GM23338 (cell line): Measurements from ENCODE around the gene STEAP2. TPM values are rescaled to one million over a fixed set of nuclear protein-coding genes. Genes with fewer than 3 reads are reported as not detected.

Experiments used
- ATAC-seq: fragments of 200-7000 bp; cut with Tn5 transposase; 3 replicates; pipeline ENCODE4 v1.9.1; 2020
- DNase-seq: peaks from one replicate; pipeline ENCODE4 v3.0.0-alpha.2; 2015; ENCODE audit warnings: low spot score
- H2AFZ ChIP-seq: fragments of 200-600 bp; sonication (generic); 2 replicates; pipeline ENCODE4 v1.8.0; 2016; ENCODE audit warnings: antibody characterized with exemption, mild to moderate bottlenecking, moderate library complexity
- H3F3A ChIP-seq: fragments of 200-600 bp; sonication (generic); replicated peaks from 2 replicates; pipeline ENCODE4 v1.8.0; 2017; ENCODE audit warnings: antibody characterized with exemption, mixed run types, low read depth
- H3K27ac ChIP-seq: fragments of 200-600 bp; sonication (generic); 2 replicates; pipeline ENCODE4 v1.6.1; 2016; ENCODE audit warnings: low read depth
- H3K27me3 ChIP-seq: fragments of 200-600 bp; sonication (generic); 2 replicates; pipeline ENCODE4 v1.8.0; 2016; ENCODE audit warnings: mild to moderate bottlenecking, mixed run types, moderate library complexity; ENCODE audit not compliant: insufficient read depth
- H3K36me3 ChIP-seq: fragments of 200-600 bp; sonication (generic); 2 replicates; pipeline ENCODE4 v1.8.0; 2016; ENCODE audit warnings: mild to moderate bottlenecking; ENCODE audit not compliant: insufficient read depth
- H3K4me1 ChIP-seq: fragments of 200-600 bp; sonication (generic); 2 replicates; pipeline ENCODE4 v1.8.0; 2016; ENCODE audit warnings: mild to moderate bottlenecking, moderate library complexity; ENCODE audit not compliant: insufficient read depth
- H3K4me2 ChIP-seq: fragments of 200-600 bp; sonication (generic); 2 replicates; pipeline ENCODE4 v1.7.1; 2017; ENCODE audit warnings: mixed run types
- H3K4me3 ChIP-seq: fragments of 200-600 bp; sonication (generic); 2 replicates; pipeline ENCODE4 v1.6.1; 2016; ENCODE audit warnings: mixed run types
- H3K79me2 ChIP-seq: fragments of 200-600 bp; sonication (generic); replicated peaks from 2 replicates; pipeline ENCODE4 v1.8.0; 2017; ENCODE audit warnings: mild to moderate bottlenecking; ENCODE audit not compliant: insufficient read depth
- H3K9me2 ChIP-seq: fragments of 200-600 bp; sonication (generic); 2 replicates; pipeline ENCODE4 v1.8.0; 2017; ENCODE audit not compliant: insufficient read depth
- H4K20me1 ChIP-seq: fragments of 200-600 bp; sonication (generic); replicated peaks from 2 replicates; pipeline ENCODE4 v1.8.0; 2017; ENCODE audit warnings: mild to moderate bottlenecking; ENCODE audit not compliant: insufficient read depth
- H3K27ac Mint-ChIP-seq: 2 replicates; pipeline ENCODE4 v1.8.0; 2020; ENCODE audit warnings: inconsistent platforms, mild to moderate bottlenecking, moderate library complexity, mixed read lengths
- H3K27me3 Mint-ChIP-seq: 3 replicates; pipeline ENCODE4 v1.8.0; 2022; ENCODE audit warnings: low read depth, mild to moderate bottlenecking, moderate library complexity, mixed read lengths, inconsistent platforms; ENCODE audit not compliant: insufficient read depth, poor library complexity
- H3K36me3 Mint-ChIP-seq: 3 replicates; pipeline ENCODE4 v1.8.0; 2021; ENCODE audit warnings: low read depth, mild to moderate bottlenecking, inconsistent platforms, moderate library complexity, mixed read lengths
- H3K4me1 Mint-ChIP-seq: 3 replicates; pipeline ENCODE4 v1.8.0; 2020; ENCODE audit warnings: mild to moderate bottlenecking, inconsistent platforms, mixed read lengths
- H3K4me3 Mint-ChIP-seq: 3 replicates; pipeline ENCODE4 v1.8.0; 2021; ENCODE audit warnings: moderate library complexity, mild to moderate bottlenecking, inconsistent platforms, mixed read lengths
- H3K9me3 Mint-ChIP-seq: 3 replicates; pipeline ENCODE4 v1.8.0; 2020; ENCODE audit warnings: moderate library complexity, mild to moderate bottlenecking, inconsistent platforms, mixed read lengths
- ETS1 ChIP-seq: IDR thresholded peaks from 2 replicates; pipeline ENCODE4 v1.6.1; 2016; ENCODE audit warnings: antibody characterized with exemption
- EZH2phosphoT487 ChIP-seq: fragments of 200-600 bp; sonication (generic); IDR thresholded peaks from one replicate; pipeline ENCODE4 v1.8.1; 2018; ENCODE audit warnings: antibody characterized with exemption; ENCODE audit not compliant: unreplicated experiment
- JUNB ChIP-seq: IDR thresholded peaks from one replicate; pipeline ENCODE4 v1.6.1; 2016; ENCODE audit warnings: antibody characterized with exemption; ENCODE audit not compliant: unreplicated experiment
- REST ChIP-seq: IDR thresholded peaks from one replicate; pipeline ENCODE4 v1.6.1; 2018; ENCODE audit warnings: antibody characterized with exemption; ENCODE audit not compliant: unreplicated experiment
- STAT1 ChIP-seq: IDR thresholded peaks from one replicate; pipeline ENCODE4 v1.6.1; 2016; ENCODE audit warnings: antibody characterized with exemption; ENCODE audit not compliant: unreplicated experiment
- ZNF331 ChIP-seq: fragments of 250-450 bp; sonication (Bioruptor Pico); IDR thresholded peaks from 2 replicates; pipeline ENCODE4 v1.5.0; 2020; ENCODE audit warnings: low read depth, mild to moderate bottlenecking, moderate library complexity
- ZNF462 ChIP-seq: fragments of 250-450 bp; sonication (Bioruptor Pico); IDR thresholded peaks from 2 replicates; pipeline ENCODE4 v1.5.0; 2020; ENCODE audit warnings: mild to moderate bottlenecking, moderate library complexity
- polyA plus RNA-seq: library from polyadenylated mRNA; unstranded; fragments of >200 nt; fragmentation: Nextera tagmentation; extraction: Ambion mirVana; gene quantifications from 2 replicates; pipeline ENCODE4 v1.2.1, GENCODE V29; 2016
- total RNA-seq: library from RNA; depleted of rRNA; stranded (reverse); fragments of >200 nt; shearing (Covaris generic); gene quantifications from 2 replicates; pipeline ENCODE4 v1.2.3, GENCODE V29; 2014

Gene STEAP2
- total and polyA plus RNA-seq, 2 experiments from 2014 or later = 13.1 to 22.0 TPM

- Histone ChIP-seq H3K79me2 (no peaks in the 10 kb centered on the region), H3K4me2 (no peak overlapping the region), H3K9me2 (no peaks in the 10 kb centered on the region), H3K27me3 (no peaks in the 10 kb centered on the region), H3K4me3 (no peak overlapping the region), H3K36me3 (no peaks in the 10 kb centered on the region), H4K20me1 (no peaks in the 10 kb centered on the region), H3K4me1 (peaks cover 40% of the 10 kb centered on the region), H2AFZ (no peak overlapping the region), H3F3A (no peaks in the 10 kb centered on the region), H3K27ac (no peak overlapping the region)
- H3K9me3 Mint-ChIP-seq = no peaks in the 10 kb centered on the region
- H3K27me3 Mint-ChIP-seq = no peaks in the 10 kb centered on the region
- peaks cover 35% of the 10 kb centered on the region for H3K4me1 Mint-ChIP-seq
- no peak overlapping the region for H3K4me3 Mint-ChIP-seq
- TF ChIP-seq REST (no peak), ZNF331 (no peak), ETS1 (no peak), EZH2phosphoT487 (no peak), JUNB (no peak)
- DNase-seq (no peak), ATAC-seq (no peak)
- H3K36me3 Mint-ChIP-seq = no peaks in the 10 kb centered on the region; the same call in 1 of the 3 replicates
- H3K27ac Mint-ChIP-seq = no peak overlapping the region
These were observed 15.7 kb downstream of the STEAP2 start for GRCh38 chr7:90227259-90227658.

GRCh38 chr7:90229682-90230081 is 18.1 kb downstream of the STEAP2 start:
- Mint-ChIP-seq H3K9me3 (no peaks in the 10 kb centered on the region), H3K27me3 (no peaks in the 10 kb centered on the region), H3K4me1 (peaks cover 21% of the 10 kb centered on the region), H3K27ac (peak overlapping the region; percentile 65; the same call in 1 of the 2 replicates), H3K36me3 (no peaks in the 10 kb centered on the region; the same call in 1 of the 3 replicates), H3K4me3 (no peak overlapping the region)
- no peaks in the 10 kb centered on the region for H3F3A ChIP-seq
- no peaks in the 10 kb centered on the region for H3K36me3 ChIP-seq
- TF ChIP-seq STAT1 (no peak), JUNB (no peak)
- H3K27me3 ChIP-seq = no peaks in the 10 kb centered on the region
- no peaks in the 10 kb centered on the region for H3K9me2 ChIP-seq
- H3K27ac ChIP-seq = no peak overlapping the region
- no peaks in the 10 kb centered on the region for H3K79me2 ChIP-seq
- H2AFZ ChIP-seq = no peak overlapping the region
- peak overlapping the region; percentile 22; the same call in 1 of the 2 replicates for H3K4me2 ChIP-seq
- no peaks in the 10 kb centered on the region for H4K20me1 ChIP-seq
- DNase-seq (no peak), ATAC-seq (no peak)
- no peak overlapping the region for H3K4me3 ChIP-seq
- H3K4me1 ChIP-seq = peaks cover 25% of the 10 kb centered on the region

GRCh38 chr7:90230834-90231233 is 19.3 kb downstream of the STEAP2 start:
- Histone ChIP-seq H2AFZ (no peak overlapping the region), H3K4me2 (no peak overlapping the region), H3K79me2 (no peaks in the 10 kb centered on the region), H3K27me3 (no peaks in the 10 kb centered on the region), H3K36me3 (no peaks in the 10 kb centered on the region), H3K27ac (no peak overlapping the region), H3K4me1 (peaks cover 14% of the 10 kb centered on the region), H3F3A (no peaks in the 10 kb centered on the region), H3K4me3 (no peak overlapping the region), H3K9me2 (no peaks in the 10 kb centered on the region), H4K20me1 (no peaks in the 10 kb centered on the region)
- H3K9me3 Mint-ChIP-seq = no peaks in the 10 kb centered on the region
- no peak for ATAC-seq
- no peak for DNase-seq
- H3K4me1 Mint-ChIP-seq = peaks cover 11% of the 10 kb centered on the region
- no peak overlapping the region; the same call in 1 of the 2 replicates for H3K27ac Mint-ChIP-seq
- H3K27me3 Mint-ChIP-seq = no peaks in the 10 kb centered on the region
- H3K4me3 Mint-ChIP-seq = no peak overlapping the region
- H3K36me3 Mint-ChIP-seq = no peaks in the 10 kb centered on the region; the same call in 1 of the 3 replicates
- TF ChIP-seq ZNF462 (CRISPR knock-in tag) (no peak), JUNB (no peak)
